NB4 (cell line): ENCODE data around the gene CROCC2.

Source experiments
- POLR2A ChIP-seq: IDR thresholded peaks from 2 replicates; pipeline ENCODE4 v1.6.1; 2011; ENCODE audit warnings: mild to moderate bottlenecking; ENCODE audit not compliant: insufficient read length; ENCODE audit errors: extremely low read depth
- TF ChIP-seq, protein P1 (sequence below): IDR thresholded peaks from one replicate; pipeline ENCODE4 v1.5.1; 2012; ENCODE audit warnings: low read depth, low read length

DNA sequence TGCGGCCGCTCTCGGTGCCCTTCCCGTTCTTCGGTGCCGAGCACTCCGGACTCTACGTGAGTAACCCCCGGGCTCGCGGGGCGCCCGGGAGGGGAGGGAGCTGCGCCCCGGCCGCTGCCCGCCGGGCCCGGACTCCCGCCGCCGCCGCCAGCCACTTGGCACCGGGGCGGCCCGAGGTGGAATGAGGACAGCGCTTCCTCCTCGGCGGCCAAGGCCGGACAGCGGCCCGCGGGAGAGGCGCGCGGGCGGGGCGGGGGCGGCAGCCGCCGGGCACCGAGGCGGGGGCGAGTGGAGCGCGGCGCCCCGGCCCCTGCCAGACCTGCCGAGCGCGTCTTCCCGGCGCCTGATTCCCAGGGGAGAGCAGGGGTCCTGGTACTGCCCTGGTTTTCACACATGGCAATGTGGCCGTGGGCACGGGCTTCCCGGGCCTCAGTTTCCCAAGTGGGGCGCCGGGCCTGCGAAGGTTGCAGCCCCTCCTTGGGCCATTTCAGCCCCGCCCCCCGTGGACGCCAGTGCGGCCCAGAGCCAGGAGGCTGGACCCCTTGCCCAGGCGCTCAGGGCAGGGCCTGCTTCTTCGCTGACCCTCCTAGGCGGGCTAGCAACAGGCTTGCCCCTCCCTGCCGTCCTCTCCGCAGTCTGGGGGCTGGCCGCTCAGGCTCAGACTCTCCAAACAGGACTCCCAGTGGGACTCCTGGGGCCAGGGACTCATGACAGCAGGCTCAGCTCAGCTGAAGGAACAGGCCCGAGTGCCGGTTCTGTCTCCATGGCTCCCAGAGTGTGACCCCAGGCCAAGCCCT, 93.1 kb downstream of the CROCC2 start:
- no peak for TF ChIP-seq POLR2A
- TF ChIP-seq, protein P1, sequence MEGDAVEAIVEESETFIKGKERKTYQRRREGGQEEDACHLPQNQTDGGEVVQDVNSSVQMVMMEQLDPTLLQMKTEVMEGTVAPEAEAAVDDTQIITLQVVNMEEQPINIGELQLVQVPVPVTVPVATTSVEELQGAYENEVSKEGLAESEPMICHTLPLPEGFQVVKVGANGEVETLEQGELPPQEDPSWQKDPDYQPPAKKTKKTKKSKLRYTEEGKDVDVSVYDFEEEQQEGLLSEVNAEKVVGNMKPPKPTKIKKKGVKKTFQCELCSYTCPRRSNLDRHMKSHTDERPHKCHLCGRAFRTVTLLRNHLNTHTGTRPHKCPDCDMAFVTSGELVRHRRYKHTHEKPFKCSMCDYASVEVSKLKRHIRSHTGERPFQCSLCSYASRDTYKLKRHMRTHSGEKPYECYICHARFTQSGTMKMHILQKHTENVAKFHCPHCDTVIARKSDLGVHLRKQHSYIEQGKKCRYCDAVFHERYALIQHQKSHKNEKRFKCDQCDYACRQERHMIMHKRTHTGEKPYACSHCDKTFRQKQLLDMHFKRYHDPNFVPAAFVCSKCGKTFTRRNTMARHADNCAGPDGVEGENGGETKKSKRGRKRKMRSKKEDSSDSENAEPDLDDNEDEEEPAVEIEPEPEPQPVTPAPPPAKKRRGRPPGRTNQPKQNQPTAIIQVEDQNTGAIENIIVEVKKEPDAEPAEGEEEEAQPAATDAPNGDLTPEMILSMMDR: no peak
